Mucosa of stomach (tissue), 1 donor: ENCODE results near the gene DKKL1.

Source experiments
- H3K27me3 ChIP-seq: one replicate; pipeline ENCODE4 v1.7.0; 2013; ENCODE audit warnings: mild to moderate bottlenecking, low read length; ENCODE audit not compliant: control insufficient read depth, insufficient read depth
- H3K36me3 ChIP-seq: one replicate; pipeline ENCODE4 v1.7.0; 2013; ENCODE audit warnings: low read length; ENCODE audit not compliant: control insufficient read depth, insufficient read depth
- H3K4me1 ChIP-seq: one replicate; pipeline ENCODE4 v1.7.0; 2013; ENCODE audit warnings: mild to moderate bottlenecking, low read length; ENCODE audit not compliant: control insufficient read depth, insufficient read depth
- H3K4me3 ChIP-seq: one replicate; pipeline ENCODE4 v1.7.0; 2013; ENCODE audit warnings: low read length
- H3K9ac ChIP-seq: one replicate; pipeline ENCODE4 v1.7.0; 2013; ENCODE audit warnings: mild to moderate bottlenecking, low read length, moderate library complexity
- H3K9me3 ChIP-seq: one replicate; pipeline ENCODE4 v1.7.0; 2013; ENCODE audit warnings: mild to moderate bottlenecking, low read length, moderate library complexity; ENCODE audit not compliant: control insufficient read depth
- donor health status: Pancreatic carcinoma.

Gene DKKL1

DNA sequence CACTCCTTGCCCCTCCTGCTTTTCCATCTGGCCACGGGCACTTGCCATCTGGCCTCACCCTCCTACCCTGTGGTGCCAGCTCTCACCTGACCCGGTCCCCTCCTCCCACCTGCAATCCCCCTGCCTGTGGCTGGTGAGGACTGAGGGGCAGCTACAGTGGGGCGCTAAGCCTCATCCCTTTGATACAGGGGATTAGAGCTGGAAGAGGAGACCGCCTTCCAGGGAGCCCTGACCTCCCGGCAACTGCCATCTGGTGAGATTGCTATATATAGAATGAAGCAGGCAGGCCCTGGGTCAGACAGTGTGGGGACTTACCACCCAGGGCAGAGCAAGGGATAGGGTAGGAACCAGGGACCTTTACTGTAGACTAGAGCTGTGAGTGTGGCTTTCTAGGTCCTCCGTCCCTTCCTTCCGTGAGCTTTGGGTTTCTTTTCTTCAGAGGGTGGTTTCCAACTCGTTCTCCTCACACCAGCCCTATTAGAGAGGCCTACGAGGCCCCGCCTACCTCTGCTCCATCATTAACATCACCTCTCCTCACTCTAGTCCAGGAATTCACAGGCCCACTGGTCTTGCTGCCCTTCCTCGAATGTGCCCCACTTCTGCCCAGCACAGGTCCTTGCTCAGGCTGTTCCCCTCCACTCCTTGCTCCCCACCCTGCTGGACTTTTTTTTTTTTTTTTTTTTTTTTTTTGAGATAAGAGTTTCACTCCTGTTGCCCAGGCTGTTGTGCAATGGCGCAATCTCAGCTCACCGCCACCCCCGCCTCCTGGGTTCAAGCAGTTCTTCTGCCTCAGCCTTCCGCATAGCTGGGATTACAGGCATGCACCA is 32.1 kb downstream of the DKKL1 start:
- H3K4me3 ChIP-seq = no peak overlapping the region

DNA sequence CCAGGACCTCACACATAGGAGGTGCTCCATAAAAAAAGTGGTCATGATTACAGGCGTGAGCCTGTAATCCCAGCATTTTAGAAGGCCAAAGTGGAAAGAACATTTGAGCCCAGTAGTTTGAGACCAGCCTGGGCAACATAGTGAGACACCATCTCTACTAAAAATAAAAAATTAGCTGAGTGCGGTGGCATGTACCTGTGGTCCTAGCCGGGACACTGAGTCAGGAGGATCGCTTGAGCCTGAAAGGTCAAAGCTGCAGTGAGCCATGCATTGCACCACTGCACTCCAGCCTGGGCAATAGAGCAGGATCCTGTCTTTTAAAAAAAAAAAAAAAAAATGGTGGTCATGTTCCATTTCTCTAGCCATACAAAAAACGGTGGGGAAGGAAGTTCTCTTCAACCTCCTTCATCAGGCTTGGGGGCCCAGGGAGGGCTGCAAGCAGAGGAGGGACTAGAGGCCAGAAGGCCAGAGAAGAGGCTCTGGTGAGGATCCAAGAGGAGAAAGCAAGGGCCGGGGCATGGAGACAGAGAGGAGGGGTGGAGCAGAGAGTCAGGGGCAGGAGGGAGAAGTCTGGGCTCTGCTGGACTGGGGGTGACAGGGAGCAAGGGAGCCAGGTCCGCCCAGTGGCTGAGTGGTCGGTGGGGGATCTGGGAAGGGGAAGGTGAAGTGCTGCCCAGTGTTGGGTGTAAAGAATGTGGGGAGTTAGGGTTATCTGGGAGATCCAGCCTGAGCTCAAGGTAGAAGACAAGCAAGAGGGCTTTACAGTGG is 33.2 kb downstream of the DKKL1 start:
- no peaks in the 10 kb centered on the region for H3K9me3 ChIP-seq
- H3K4me1 ChIP-seq = no peaks in the 10 kb centered on the region
- H3K27me3 ChIP-seq = peaks cover 9% of the 10 kb centered on the region
- H3K4me3 ChIP-seq = no peak overlapping the region
- H3K9ac ChIP-seq = no peak overlapping the region
- H3K36me3 ChIP-seq = no peaks in the 10 kb centered on the region

More for the DNA sequence above, 32.1 kb downstream of the DKKL1 start:
- peaks cover 9% of the 10 kb centered on the region for H3K27me3 ChIP-seq
- H3K9ac ChIP-seq = no peak overlapping the region
- H3K4me1 ChIP-seq = no peaks in the 10 kb centered on the region
- no peaks in the 10 kb centered on the region for H3K36me3 ChIP-seq
- H3K9me3 ChIP-seq = no peaks in the 10 kb centered on the region

DNA sequence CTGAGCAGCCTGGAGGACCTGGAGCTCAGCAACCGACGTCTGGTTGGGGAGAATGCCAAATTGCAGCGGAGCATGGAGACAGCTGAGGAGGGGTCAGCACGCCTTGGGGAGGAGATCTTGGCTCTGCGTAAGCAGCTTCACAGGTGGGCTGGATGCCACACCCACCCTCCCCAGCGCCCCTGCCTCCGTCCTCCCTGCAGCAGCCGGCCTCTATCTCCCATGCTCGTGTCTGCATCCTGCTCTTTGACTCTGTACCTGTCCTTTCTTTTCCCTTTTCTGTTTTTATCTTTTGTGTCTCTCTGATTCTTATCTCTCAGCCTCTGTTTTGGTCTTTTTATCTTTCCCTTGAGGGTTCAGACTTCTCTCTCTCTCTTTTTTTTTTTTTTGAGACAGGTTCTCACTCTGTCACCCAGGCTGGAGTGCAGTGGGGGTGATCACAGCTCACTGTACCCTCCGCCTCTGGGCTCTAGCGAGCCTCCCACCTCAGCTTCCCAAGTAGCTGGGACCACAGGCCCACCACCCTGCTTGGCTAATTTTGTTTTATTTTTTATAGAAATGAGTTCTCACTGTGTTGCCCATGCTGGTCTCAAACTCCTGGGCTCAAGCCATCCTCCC is 34.4 kb downstream of the DKKL1 start:
- no peak overlapping the region for H3K9ac ChIP-seq
- H3K36me3 ChIP-seq = no peaks in the 10 kb centered on the region
- no peaks in the 10 kb centered on the region for H3K4me1 ChIP-seq
- peaks cover 4% of the 10 kb centered on the region for H3K27me3 ChIP-seq
- no peak overlapping the region for H3K4me3 ChIP-seq
- no peaks in the 10 kb centered on the region for H3K9me3 ChIP-seq

DNA sequence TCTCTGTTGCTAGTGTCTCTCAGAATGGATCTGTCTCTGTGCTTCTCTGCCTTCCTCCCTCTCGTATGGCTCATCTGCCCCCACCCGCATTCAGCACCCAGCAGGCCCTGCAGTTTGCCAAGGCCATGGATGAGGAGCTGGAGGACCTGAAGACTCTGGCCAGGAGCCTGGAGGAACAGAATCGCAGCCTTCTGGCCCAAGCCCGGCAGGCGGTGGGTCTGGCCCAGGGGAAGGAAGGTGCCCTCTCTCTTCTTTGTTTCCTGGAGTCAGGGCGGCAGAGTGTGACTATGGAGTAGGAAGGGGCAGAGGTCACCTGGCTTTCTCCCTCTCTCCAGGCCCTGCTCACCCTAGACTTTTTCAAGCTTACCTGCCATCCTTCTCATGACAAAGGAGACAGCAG is 35.3 kb downstream of the DKKL1 start:
- Histone ChIP-seq H3K4me3 (no peak overlapping the region), H3K9me3 (no peaks in the 10 kb centered on the region), H3K27me3 (peaks cover 4% of the 10 kb centered on the region), H3K4me1 (no peaks in the 10 kb centered on the region), H3K36me3 (no peaks in the 10 kb centered on the region), H3K9ac (no peak overlapping the region)

DNA sequence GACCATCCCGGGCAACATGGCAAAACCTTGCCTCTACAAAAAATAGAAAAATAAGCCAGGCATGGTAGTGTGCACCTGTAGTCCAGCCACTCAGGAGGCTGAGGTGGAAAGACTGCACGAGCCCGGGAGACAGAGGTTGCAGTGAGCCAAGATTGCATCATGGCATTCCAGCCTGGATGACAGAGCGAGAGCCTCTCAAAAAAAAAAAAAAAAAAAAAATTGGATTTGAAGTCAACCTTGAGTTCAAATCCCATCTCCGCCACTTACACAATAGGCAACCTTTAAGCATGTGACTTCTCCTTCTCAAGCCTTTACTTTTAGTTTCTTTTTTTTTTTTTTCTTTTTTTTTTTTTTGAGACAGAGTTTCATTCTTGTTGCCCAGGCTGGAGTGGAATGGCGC is 36.4 kb downstream of the DKKL1 start:
- peaks cover 4% of the 10 kb centered on the region for H3K27me3 ChIP-seq
- H3K9me3 ChIP-seq = no peaks in the 10 kb centered on the region
- no peaks in the 10 kb centered on the region for H3K36me3 ChIP-seq
- no peaks in the 10 kb centered on the region for H3K4me1 ChIP-seq
- no peak overlapping the region for H3K9ac ChIP-seq
- H3K4me3 ChIP-seq = no peak overlapping the region

- Histone ChIP-seq H3K36me3 (no peaks in the 10 kb centered on the region), H3K4me3 (no peak overlapping the region)
These were observed 39.9 kb downstream of the DKKL1 start for GRCh38 chr19:49403404-49404187.

GRCh38 chr19:49407079-49407478 is 43.4 kb downstream of the DKKL1 start:
- Histone ChIP-seq H3K4me3 (no peak overlapping the region), H3K9ac (no peak overlapping the region), H3K36me3 (no peaks in the 10 kb centered on the region), H3K4me1 (peaks cover 5% of the 10 kb centered on the region), H3K27me3 (no peaks in the 10 kb centered on the region), H3K9me3 (no peaks in the 10 kb centered on the region)

More at GRCh38 chr19:49403404-49404187, 39.9 kb downstream of the DKKL1 start:
- Histone ChIP-seq H3K4me1 (no peaks in the 10 kb centered on the region), H3K9ac (no peak overlapping the region), H3K9me3 (no peaks in the 10 kb centered on the region), H3K27me3 (no peaks in the 10 kb centered on the region)

- Histone ChIP-seq H3K27me3 (no peaks in the 10 kb centered on the region), H3K36me3 (no peaks in the 10 kb centered on the region), H3K9me3 (no peaks in the 10 kb centered on the region), H3K4me1 (peaks cover 5% of the 10 kb centered on the region), H3K4me3 (no peak overlapping the region), H3K9ac (no peak overlapping the region)
These were observed 43.9 kb downstream of the DKKL1 start for GRCh38 chr19:49407482-49408015.

DNA sequence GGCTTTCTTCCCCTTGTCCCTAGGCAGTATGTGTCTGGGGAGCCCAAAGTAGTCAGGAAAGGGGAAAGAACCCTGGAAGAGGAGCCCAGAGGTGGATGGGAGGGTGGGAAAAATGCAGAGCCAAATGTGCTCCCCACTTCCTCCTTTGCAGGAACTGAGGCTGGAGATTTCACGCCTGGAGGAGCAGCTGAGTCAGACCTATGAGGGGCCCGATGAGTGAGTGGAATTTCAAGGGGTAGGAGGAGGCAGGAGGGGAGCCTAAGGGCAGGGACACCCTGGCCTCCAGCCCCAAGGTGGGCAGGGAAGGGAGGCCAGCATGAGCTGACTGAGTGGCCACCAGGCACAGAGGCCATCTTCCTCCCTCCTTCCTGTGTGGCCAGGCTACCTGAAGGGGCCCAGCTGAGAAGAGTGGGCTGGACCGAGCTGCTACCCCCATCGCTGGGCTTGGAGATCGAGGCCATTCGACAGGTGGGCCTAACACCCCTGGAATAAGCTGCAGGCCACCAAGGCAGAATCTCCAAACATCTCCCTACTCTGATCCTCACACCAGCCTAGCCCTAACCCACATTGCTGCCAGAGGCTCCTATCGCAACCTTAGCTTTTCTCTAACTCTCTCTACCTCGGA is 45.3 kb downstream of the DKKL1 start:
- Histone ChIP-seq H3K4me1 (peaks cover 5% of the 10 kb centered on the region), H3K9ac (no peak overlapping the region), H3K9me3 (no peaks in the 10 kb centered on the region), H3K27me3 (peaks cover 4% of the 10 kb centered on the region), H3K4me3 (no peak overlapping the region), H3K36me3 (no peaks in the 10 kb centered on the region)

DNA sequence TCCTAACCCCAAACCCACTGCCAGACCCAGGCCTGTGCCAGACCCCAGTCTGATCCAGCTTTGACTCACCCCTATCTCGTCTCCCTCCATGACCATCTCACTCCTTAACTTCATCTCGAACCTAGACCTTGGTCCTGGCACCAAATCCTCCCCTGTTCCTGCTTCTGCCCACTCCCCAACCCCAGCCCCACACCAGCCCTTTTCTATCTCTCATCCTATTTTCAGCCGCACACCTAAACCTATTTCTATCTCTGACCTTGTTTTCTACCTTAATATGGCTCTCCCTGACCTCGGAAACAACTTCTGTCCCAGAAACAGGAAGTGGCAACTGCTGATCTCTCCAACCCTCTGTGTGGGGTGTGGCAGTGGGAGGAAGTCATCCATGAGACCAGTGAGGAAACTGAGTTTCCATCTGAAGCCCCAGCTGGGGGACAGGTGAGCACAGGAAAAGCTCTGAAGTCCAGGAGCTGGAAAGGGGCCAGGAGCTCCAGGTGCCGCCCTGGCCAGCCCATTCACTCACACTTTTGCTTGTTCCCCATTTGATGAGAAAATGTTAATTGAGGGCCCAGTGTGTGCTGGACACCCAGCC is 45.9 kb downstream of the DKKL1 start:
- H3K27me3 ChIP-seq = peaks cover 4% of the 10 kb centered on the region
- no peak overlapping the region for H3K9ac ChIP-seq
- H3K9me3 ChIP-seq = no peaks in the 10 kb centered on the region
- H3K4me1 ChIP-seq = peaks cover 5% of the 10 kb centered on the region
- H3K36me3 ChIP-seq = no peaks in the 10 kb centered on the region
- no peak overlapping the region for H3K4me3 ChIP-seq
